ENCODE data around the gene GPR75. TPM values are rescaled to one million over a fixed set of nuclear protein-coding genes. Genes with fewer than 3 reads are reported as not detected.

Gene GPR75
- total RNA-seq, 1 experiment from 2014 or later: 4.8 TPM

DNA sequence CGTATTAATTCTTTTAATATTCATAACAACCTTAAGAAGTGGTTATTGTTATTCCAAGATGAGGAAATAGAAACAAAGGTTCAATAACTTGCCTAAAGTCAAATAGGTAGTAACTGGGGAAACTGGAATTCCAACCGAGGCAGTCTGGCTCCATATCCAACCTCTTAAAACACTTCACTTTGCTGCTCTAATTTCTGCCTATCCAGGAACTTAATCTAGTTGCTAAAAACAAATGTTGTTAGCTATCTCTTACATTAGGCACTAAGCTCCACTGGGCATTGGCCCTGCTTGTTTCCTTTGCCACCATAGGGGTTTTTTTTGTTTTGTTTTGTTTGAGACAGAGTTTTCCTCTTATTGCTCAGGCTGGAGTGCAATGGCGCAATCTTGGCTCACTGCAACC lies 48.2 kb downstream of the GPR75 start:
- ChIA-PET CTCF (no interaction called here), POLR2A (ENCODE audit: low non-redundant PET) (no interaction called here)
- BruUV-seq (replicated peaks): no TSS peak
- Histone ChIP-seq H3K27me3 (replicated peaks; ENCODE audit: insufficient read depth, low read depth, low read length, poor library complexity) (no peaks in the 10 kb centered on the region), H3K4me3 (ENCODE audit: low read depth, low read length, poor library complexity, severe bottlenecking) (no peak overlapping the region), H3K27ac (ENCODE audit: low read depth, low read length, poor library complexity, severe bottlenecking) (no peak overlapping the region), H3K4me1 (ENCODE audit: insufficient read depth, low read length, poor library complexity, severe bottlenecking) (no peaks in the 10 kb centered on the region), H3K9me3 (ENCODE audit: low read depth, low read length, poor library complexity, severe bottlenecking) (no peaks in the 10 kb centered on the region), H3K36me3 (ENCODE audit: insufficient read depth, low read length, poor library complexity, severe bottlenecking) (peaks cover 45% of the 10 kb centered on the region)
- TF ChIP-seq, protein P1, sequence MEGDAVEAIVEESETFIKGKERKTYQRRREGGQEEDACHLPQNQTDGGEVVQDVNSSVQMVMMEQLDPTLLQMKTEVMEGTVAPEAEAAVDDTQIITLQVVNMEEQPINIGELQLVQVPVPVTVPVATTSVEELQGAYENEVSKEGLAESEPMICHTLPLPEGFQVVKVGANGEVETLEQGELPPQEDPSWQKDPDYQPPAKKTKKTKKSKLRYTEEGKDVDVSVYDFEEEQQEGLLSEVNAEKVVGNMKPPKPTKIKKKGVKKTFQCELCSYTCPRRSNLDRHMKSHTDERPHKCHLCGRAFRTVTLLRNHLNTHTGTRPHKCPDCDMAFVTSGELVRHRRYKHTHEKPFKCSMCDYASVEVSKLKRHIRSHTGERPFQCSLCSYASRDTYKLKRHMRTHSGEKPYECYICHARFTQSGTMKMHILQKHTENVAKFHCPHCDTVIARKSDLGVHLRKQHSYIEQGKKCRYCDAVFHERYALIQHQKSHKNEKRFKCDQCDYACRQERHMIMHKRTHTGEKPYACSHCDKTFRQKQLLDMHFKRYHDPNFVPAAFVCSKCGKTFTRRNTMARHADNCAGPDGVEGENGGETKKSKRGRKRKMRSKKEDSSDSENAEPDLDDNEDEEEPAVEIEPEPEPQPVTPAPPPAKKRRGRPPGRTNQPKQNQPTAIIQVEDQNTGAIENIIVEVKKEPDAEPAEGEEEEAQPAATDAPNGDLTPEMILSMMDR (conservative IDR thresholded peaks at IDR 0.05; ENCODE audit: low read depth, low read length): no peak
- TF ChIP-seq EZH2 (IDR thresholded peaks at IDR 0.05; ENCODE audit: borderline replicate concordance, low read depth, low read length, poor library complexity, severe bottlenecking): no peak
- no peak for DNase-seq (ENCODE audit: low spot score)
- intact Hi-C loops (cut with micrococcal nuclease; ENCODE audit: unreplicated experiment): no loop called here

Small RNA genes within 50 kb of the gene (microRNA-seq; reads per million reads assigned to microRNA genes)
- 5.4 reads per million, percentile 18 among the genes with 10 or more reads in this experiment for gene MIR3682

Other genes with a start within 250 kb of the GPR75 start
- 20.1 and 20.4 TPM in 2 replicates for gene CHAC2, start 92.2 kb downstream of the GPR75 start, total RNA-seq (2021)
- gene ASB3, start 73.0 kb downstream of the GPR75 start, total RNA-seq (2021): 18.7 and 20.3 TPM in 2 replicates
- gene ERLEC1, start 72.9 kb downstream of the GPR75 start, total RNA-seq (2021): 25.7 and 27.7 TPM in 2 replicates
- gene PSME4, start 111.0 kb upstream of the GPR75 start, total RNA-seq (2021): 91.0 and 97.6 TPM in 2 replicates

Measured in A673 (cell line).